MCF 10A (cell line): Measurements from ENCODE around the gene TRPC1. TPM values are rescaled to one million over a fixed set of nuclear protein-coding genes. Genes with fewer than 3 reads are reported as not detected.
"Not testable (repeated sequence)": the region's sequence is repeated elsewhere in the genome, so short reads cannot be mapped to it uniquely, and the experiment has no call there.

Source experiments
- BruUV-seq: library from RNA; stranded (reverse); fragments of 400-500 nt; replicated peaks from 2 replicates; lab custom pipeline; 2021; lab: Mats Ljungman, UMichigan
- CTCF ChIA-PET: fragments of 300-600 bp; sonication (Branson Sonifier 250); formaldehyde crosslinking; extraction: SDS; loops from one replicate; lab custom pipeline; 2021; ENCODE audit warnings: antibody characterized with exemption, inconsistent platforms; lab: Yijun Ruan, JAX
- POLR2A ChIA-PET: fragments of 300-600, 350-650 bp; sonication (Branson Sonifier 250); formaldehyde crosslinking; extraction: SDS; loops from one replicate; lab custom pipeline; 2020; ENCODE audit warnings: antibody characterized with exemption, inconsistent platforms; lab: Yijun Ruan, JAX
- DNase-seq: peaks from one replicate; pipeline ENCODE4 v3.0.0-alpha.2; 2018; ENCODE audit not compliant: unreplicated experiment
- H3K27ac Mint-ChIP-seq: one replicate; pipeline ENCODE4 v1.8.0; 2022; ENCODE audit warnings: mild to moderate bottlenecking, low read depth, mixed read lengths; ENCODE audit not compliant: unreplicated experiment
- H3K27me3 Mint-ChIP-seq: one replicate; pipeline ENCODE4 v1.8.0; 2022; ENCODE audit warnings: mixed read lengths; ENCODE audit not compliant: insufficient read depth, unreplicated experiment
- H3K36me3 Mint-ChIP-seq: one replicate; pipeline ENCODE4 v1.8.0; 2022; ENCODE audit warnings: mild to moderate bottlenecking, moderate library complexity, mixed read lengths; ENCODE audit not compliant: insufficient read depth, unreplicated experiment
- H3K4me1 Mint-ChIP-seq: one replicate; pipeline ENCODE4 v1.8.0; 2022; ENCODE audit warnings: mixed read lengths; ENCODE audit not compliant: insufficient read depth, unreplicated experiment
- H3K4me3 Mint-ChIP-seq: one replicate; pipeline ENCODE4 v1.8.0; 2022; ENCODE audit warnings: mild to moderate bottlenecking, moderate library complexity, mixed read lengths; ENCODE audit not compliant: unreplicated experiment
- H3K9me3 Mint-ChIP-seq: one replicate; pipeline ENCODE4 v1.8.0; 2022; ENCODE audit warnings: mixed read lengths; ENCODE audit not compliant: unreplicated experiment
- CTCF ChIP-seq: fragments of 200-600 bp; IDR thresholded peaks from one replicate; pipeline ENCODE4 v1.8.0; 2022; ENCODE audit warnings: antibody characterized with exemption, mild to moderate bottlenecking; ENCODE audit not compliant: unreplicated experiment
- intact Hi-C: fragments of 100-400 bp; cut with micrococcal nuclease; formaldehyde crosslinking; loops from 2 replicates; pipeline ENCODE4 v1.14.1; 2022
- total RNA-seq: library from RNA; stranded (reverse); gene quantifications from 2 replicates; pipeline ENCODE4 v1.2.3, GENCODE V29; 2022

The TRPC1 gene
- total RNA-seq, 1 experiment from 2014 or later = 9.2 TPM

GRCh38 chr3:142705198-142705597 is 18.6 kb upstream of the TRPC1 start:
- Mint-ChIP-seq H3K36me3 (no peaks in the 10 kb centered on the region), H3K4me1 (no peaks in the 10 kb centered on the region), H3K27ac (no peak overlapping the region), H3K4me3 (no peak overlapping the region), H3K9me3 (no peaks in the 10 kb centered on the region), H3K27me3 (no peaks in the 10 kb centered on the region)
- ChIA-PET POLR2A (interaction anchor here (0.7 to 1.3 kb wide), 2 partner anchors 18 to 311 kb away, joined by 3 to 5 read pairs; partner anchors contain the start of gene TRPC1), CTCF (interaction anchor here (1.2 to 1.3 kb wide), 2 partner anchors 22 to 124 kb away, joined by 3 to 5 read pairs; no protein-coding TSS in a partner anchor)
- BruUV-seq = no TSS peak
- no peak for DNase-seq
- TF ChIP-seq CTCF = no peak
- intact Hi-C loops = no loop called here

GRCh38 chr3:142706321-142707127 is 17.3 kb upstream of the TRPC1 start:
- ChIA-PET POLR2A (interaction anchor here (0.7 kb wide), 1 partner anchor 11 kb away, joined by 3 read pairs; no protein-coding TSS in a partner anchor), CTCF (interaction anchor here (1.8 kb wide), 1 partner anchor 120 kb away, joined by 5 read pairs; no protein-coding TSS in a partner anchor)
- no TSS peak for BruUV-seq
- DNase-seq = no peak
- Mint-ChIP-seq H3K9me3 (no peaks in the 10 kb centered on the region), H3K27ac (no peak overlapping the region), H3K4me1 (no peaks in the 10 kb centered on the region), H3K27me3 (no peaks in the 10 kb centered on the region), H3K36me3 (no peaks in the 10 kb centered on the region), H3K4me3 (no peak overlapping the region)
- no peak for TF ChIP-seq CTCF
- intact Hi-C loops = no loop called here

- POLR2A ChIA-PET = no interaction called here
- H3K27me3 Mint-ChIP-seq = no peaks in the 10 kb centered on the region
- H3K36me3 Mint-ChIP-seq = no peaks in the 10 kb centered on the region
- BruUV-seq = no TSS peak
- H3K4me1 Mint-ChIP-seq = no peaks in the 10 kb centered on the region
- no peak overlapping the region for H3K4me3 Mint-ChIP-seq
- intact Hi-C loops = no loop called here
- CTCF ChIA-PET = no interaction called here
- no peak for DNase-seq
- H3K27ac Mint-ChIP-seq = no peak overlapping the region
- no peaks in the 10 kb centered on the region for H3K9me3 Mint-ChIP-seq
- no peak for TF ChIP-seq CTCF
Observed at GRCh38 chr3:142709207-142709606, 14.6 kb upstream of the TRPC1 start.

GRCh38 chr3:142714882-142715281 is 9.0 kb upstream of the TRPC1 start:
- H3K9me3 Mint-ChIP-seq, H3K36me3 Mint-ChIP-seq, H3K27ac Mint-ChIP-seq, H3K4me3 Mint-ChIP-seq, BruUV-seq, CTCF ChIA-PET, H3K27me3 Mint-ChIP-seq, intact Hi-C loops, H3K4me1 Mint-ChIP-seq: not testable (repeated sequence)
- POLR2A ChIA-PET = interaction anchor here (0.6 kb wide), 1 partner anchor 117 kb away, joined by 4 read pairs; no protein-coding TSS in a partner anchor
- DNase-seq = peak; percentile 5
